DND-41 (cell line): ENCODE results near the gene PGRMC2.

ENCODE experiments used
- CTCF ChIP-seq: IDR thresholded peaks from 2 replicates; pipeline ENCODE4 v1.5.1; 2012; ENCODE audit warnings: borderline replicate concordance, low read length, moderate library complexity, mild to moderate bottlenecking; ENCODE audit not compliant: poor library complexity, severe bottlenecking; ENCODE audit errors: extremely low read depth
- EZH2 ChIP-seq: IDR thresholded peaks from 3 replicates; pipeline ENCODE4 v1.6.1; 2012; ENCODE audit warnings: borderline replicate concordance, low read depth, mild to moderate bottlenecking, moderate library complexity, low read length, inconsistent platforms; ENCODE audit not compliant: severe bottlenecking

GRCh38 chr4:128310266-128310697 is 22.7 kb upstream of the PGRMC2 start:
- TF ChIP-seq CTCF (no peak), EZH2 (no peak)
